ENCODE measurements around the gene PCDHGA1. TPM values are rescaled to one million over a fixed set of nuclear protein-coding genes. Genes with fewer than 3 reads are reported as not detected.
"Not testable (repeated sequence)": the region's sequence is repeated elsewhere in the genome, so short reads cannot be mapped to it uniquely, and the experiment has no call there.

The PCDHGA1 gene
- total RNA-seq, 6 experiments from 2014 or later = 0.04 to 0.18 (median 0.12) TPM; not detected in 1

DNA sequence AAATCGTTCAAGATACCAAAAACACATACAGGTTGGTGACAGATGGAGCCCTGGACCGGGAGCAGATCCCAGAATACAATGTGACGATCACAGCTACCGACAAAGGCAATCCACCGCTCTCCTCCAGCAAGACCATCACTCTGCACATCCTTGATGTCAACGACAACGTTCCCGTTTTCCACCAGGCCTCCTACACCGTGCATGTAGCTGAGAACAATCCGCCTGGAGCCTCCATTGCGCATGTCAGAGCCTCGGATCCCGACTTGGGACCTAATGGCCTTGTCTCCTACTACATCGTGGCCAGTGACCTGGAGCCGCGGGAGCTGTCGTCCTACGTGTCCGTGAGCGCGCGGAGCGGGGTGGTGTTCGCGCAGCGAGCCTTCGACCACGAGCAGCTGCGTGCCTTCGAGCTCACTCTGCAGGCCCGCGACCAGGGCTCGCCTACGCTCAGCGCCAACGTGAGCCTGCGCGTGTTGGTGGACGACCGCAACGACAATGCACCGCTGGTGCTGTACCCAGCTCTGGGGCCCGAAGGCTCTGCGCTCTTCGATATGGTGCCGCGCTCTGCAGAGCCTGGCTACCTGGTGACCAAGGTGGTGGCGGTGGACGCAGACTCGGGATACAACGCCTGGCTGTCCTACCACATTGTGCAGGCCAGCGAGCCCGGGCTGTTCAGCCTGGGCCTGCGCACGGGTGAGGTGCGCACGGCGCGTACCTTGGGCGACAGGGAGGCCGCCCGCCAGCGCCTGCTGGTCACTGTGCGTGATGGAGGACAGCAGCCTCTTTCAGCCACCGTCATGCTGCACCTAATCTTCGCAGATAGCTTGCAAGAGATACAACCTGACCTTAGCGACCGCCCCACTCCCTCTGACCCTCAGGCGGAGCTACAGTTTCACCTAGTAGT, 41.5 kb downstream of the PCDHGA1 start:
- Histone ChIP-seq H3K4me1 (no peaks in the 10 kb centered on the region), H3K4me3 (no peak overlapping the region), H3K27ac (no peak overlapping the region), H3K27me3 (no peaks in the 10 kb centered on the region), H3K9me3 (peaks cover 0 to 10% (median 6%) of the 10 kb centered on the region in 4 donors), H3K36me3 (no peaks in the 10 kb centered on the region)
- no peak for TF ChIP-seq CTCF (IDR thresholded peaks at IDR 0.05)
- TF ChIP-seq POLR2A (IDR thresholded peaks at IDR 0.05) = no peak
- 34% methylated on average over 16 of the region's 69 CpGs for WGBS (ENCODE audit: insufficient coverage, low coverage, low lambda C conversion rate, missing lambda C conversion rate)
- DNase-seq = no peak
- ATAC-seq = no peak
- intact Hi-C loops (cut with DNase I) = no loop called here

GRCh38 chr5:141373673-141374317, 43.5 kb downstream of the PCDHGA1 start, which contains the start of gene PCDHGA6:
TSS of gene PCDHGA6 (plus strand) at chr5:141373891. CDS start at chr5:141374084, 193 bp downstream.
- peak; percentile 4 to 31 (median 26) for TF ChIP-seq CTCF (IDR thresholded peaks at IDR 0.05)
- no peak for TF ChIP-seq POLR2A (IDR thresholded peaks at IDR 0.05)
- H3K36me3 ChIP-seq = no peaks in the 10 kb centered on the region
- ATAC-seq = peak in 1 of 4 donors; percentile 25
- peak within 1 kb of the TSS in 1 of 3 donors; percentile 16 for H3K4me3 ChIP-seq
- DNase-seq = no peak
- peaks cover 0 to 10% (median 2%) of the 10 kb centered on the region in 4 donors for H3K9me3 ChIP-seq
- 11% methylated on average over 9 of the region's 27 CpGs for WGBS (ENCODE audit: insufficient coverage, low coverage, low lambda C conversion rate, missing lambda C conversion rate)
- H3K27me3 ChIP-seq = no peaks in the 10 kb centered on the region
- intact Hi-C loops (cut with DNase I) = no loop called here
- H3K27ac ChIP-seq = no peak within 1 kb of the TSS
- H3K4me1 ChIP-seq = no peaks in the 10 kb centered on the region

DNA sequence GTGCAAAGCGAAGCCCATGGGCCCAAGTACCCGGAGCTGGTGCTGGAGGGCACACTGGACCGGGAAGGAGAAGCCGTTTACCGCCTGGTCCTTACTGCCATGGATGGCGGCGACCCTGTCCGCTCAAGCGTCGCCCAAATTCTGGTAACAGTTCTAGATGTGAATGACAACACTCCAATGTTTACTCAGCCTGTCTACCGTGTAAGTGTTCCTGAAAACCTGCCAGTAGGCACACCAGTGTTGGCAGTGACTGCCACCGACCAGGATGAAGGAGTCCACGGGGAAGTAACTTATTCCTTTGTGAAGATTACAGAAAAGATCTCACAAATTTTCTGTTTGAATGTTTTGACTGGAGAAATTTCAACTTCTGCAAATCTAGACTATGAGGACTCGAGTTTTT, 44.3 kb downstream of the PCDHGA1 start:
- 64% methylated on average over 10 of the region's 14 CpGs for WGBS (ENCODE audit: insufficient coverage, low coverage, low lambda C conversion rate, missing lambda C conversion rate)
- peaks cover 0 to 10% (median 2%) of the 10 kb centered on the region in 4 donors for H3K9me3 ChIP-seq
- ATAC-seq = no peak
- TF ChIP-seq CTCF (IDR thresholded peaks at IDR 0.05) (no peak), POLR2A (IDR thresholded peaks at IDR 0.05) (no peak)
- no peaks in the 10 kb centered on the region for H3K27me3 ChIP-seq
- intact Hi-C loops (cut with DNase I) = no loop called here
- H3K4me3 ChIP-seq = no peak overlapping the region
- DNase-seq = no peak
- no peaks in the 10 kb centered on the region for H3K4me1 ChIP-seq
- no peak overlapping the region for H3K27ac ChIP-seq
- H3K36me3 ChIP-seq = no peaks in the 10 kb centered on the region

DNA sequence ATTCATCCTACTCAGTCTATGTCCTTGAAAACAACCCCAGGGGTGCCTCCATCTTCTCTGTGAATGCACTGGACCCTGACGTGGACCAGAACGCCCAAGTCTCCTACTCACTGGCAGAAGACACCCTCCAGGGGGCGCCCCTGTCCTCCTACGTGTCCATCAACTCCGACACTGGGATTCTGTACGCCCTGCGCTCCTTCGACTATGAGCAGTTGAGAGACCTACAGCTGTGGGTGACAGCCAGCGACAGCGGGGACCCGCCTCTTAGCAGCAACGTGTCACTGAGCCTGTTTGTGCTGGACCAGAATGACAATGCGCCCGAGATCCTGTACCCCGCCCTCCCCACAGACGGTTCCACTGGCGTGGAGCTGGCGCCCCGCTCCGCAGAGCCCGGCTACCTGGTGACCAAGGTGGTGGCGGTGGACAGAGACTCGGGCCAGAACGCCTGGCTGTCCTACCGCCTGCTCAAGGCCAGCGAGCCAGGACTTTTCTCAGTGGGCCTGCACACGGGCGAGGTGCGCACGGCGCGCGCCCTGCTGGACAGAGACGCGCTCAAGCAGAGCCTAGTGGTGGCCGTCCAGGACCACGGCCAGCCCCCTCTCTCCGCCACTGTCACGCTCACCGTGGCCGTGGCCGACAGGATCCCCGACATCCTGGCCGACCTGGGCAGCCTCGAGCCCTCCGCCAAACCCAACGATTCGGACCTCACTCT, 45.3 kb downstream of the PCDHGA1 start:
- peaks cover 0 to 10% (median 2%) of the 10 kb centered on the region in 4 donors for H3K9me3 ChIP-seq
- intact Hi-C loops (cut with DNase I); DNase-seq; H3K36me3 ChIP-seq; H3K27me3 ChIP-seq; ATAC-seq; H3K4me1 ChIP-seq; H3K27ac ChIP-seq; H3K4me3 ChIP-seq: not testable (repeated sequence)
- WGBS (ENCODE audit: insufficient coverage, low coverage, low lambda C conversion rate, missing lambda C conversion rate) = 38% methylated on average over 11 of the region's 48 CpGs

All from right lobe of liver (tissue), 6 donors.